Fibroblast of lung (primary cell): ENCODE data around the gene MYADM. TPM values are rescaled to one million over a fixed set of nuclear protein-coding genes. Genes with fewer than 3 reads are reported as not detected.

Source experiments
- DNase-seq, 2 donors: peaks; one replicate each; pipeline versions ENCODE4 v3.0.0 to v3.0.0-alpha.2; 2010; ENCODE audit warnings: low read depth in 2 of 2
- H2AFZ ChIP-seq: 2 replicates; pipeline ENCODE4 v1.5.1; 2012; ENCODE audit warnings: low read length, control low read depth, inconsistent platforms
- H3K27ac ChIP-seq: 2 replicates; pipeline ENCODE4 v1.5.1; 2011; ENCODE audit warnings: low read length, control low read depth; ENCODE audit not compliant: insufficient read depth
- H3K27me3 ChIP-seq: 2 replicates; pipeline ENCODE4 v1.5.1; 2011; ENCODE audit warnings: mild to moderate bottlenecking, low read length; ENCODE audit not compliant: control insufficient read depth, insufficient read depth
- H3K36me3 ChIP-seq: 2 replicates; pipeline ENCODE4 v1.5.1; 2011; ENCODE audit warnings: low read length; ENCODE audit not compliant: control insufficient read depth, insufficient read depth
- H3K4me1 ChIP-seq: 2 replicates; pipeline ENCODE4 v1.5.1; 2011; ENCODE audit warnings: low read length; ENCODE audit not compliant: control insufficient read depth, insufficient read depth; ENCODE audit errors: extremely low read depth
- H3K4me2 ChIP-seq: 2 replicates; pipeline ENCODE4 v1.5.1; 2011; ENCODE audit warnings: low read length, control low read depth; ENCODE audit not compliant: insufficient read depth; ENCODE audit errors: extremely low read depth
- H3K4me3 ChIP-seq, 4 experiments: fragments of 200-600 bp in 1 of 4; sonication (generic) in 1 of 4; replicated peaks in 1 of 4; 2 replicates each; pipeline ENCODE4 v1.5.1; 2011 to 2016; ENCODE audit warnings: low read length in 4 of 4, low read depth in 3 of 4, mild to moderate bottlenecking in 3 of 4, control low read depth in 2 of 4, inconsistent platforms in 1 of 4, mixed read lengths in 1 of 4; ENCODE audit not compliant: insufficient read depth in 1 of 4; ENCODE audit errors: control extremely low read depth in 1 of 4
- H3K79me2 ChIP-seq: 2 replicates; pipeline ENCODE4 v1.5.1; 2012; ENCODE audit warnings: mild to moderate bottlenecking, low read length, inconsistent platforms; ENCODE audit not compliant: control insufficient read depth, insufficient read depth
- H3K9ac ChIP-seq: 2 replicates; pipeline ENCODE4 v1.5.1; 2011; ENCODE audit warnings: mild to moderate bottlenecking, low read length, control low read depth; ENCODE audit not compliant: insufficient read depth
- H3K9me3 ChIP-seq: 2 replicates; pipeline ENCODE4 v1.5.1; 2012; ENCODE audit warnings: low read depth, low read length; ENCODE audit not compliant: control insufficient read depth, insufficient read depth
- H4K20me1 ChIP-seq: 2 replicates; pipeline ENCODE4 v1.5.1; 2011; ENCODE audit warnings: low read length; ENCODE audit not compliant: control insufficient read depth, insufficient read depth; ENCODE audit errors: extremely low read depth
- CTCF ChIP-seq, 2 donors: IDR thresholded peaks in 1 of 2; conservative IDR thresholded peaks in 1 of 2; 1 replicate in 1 of 2; 2 replicates in 1 of 2; pipeline ENCODE4 v1.5.1; 2011 to 2012; ENCODE audit warnings: low read length in 2 of 2, control low read depth in 1 of 2, inconsistent platforms in 1 of 2, low read depth in 1 of 2, mild to moderate bottlenecking in 1 of 2
- EZH2 ChIP-seq: IDR thresholded peaks from 2 replicates; pipeline ENCODE4 v1.5.1; 2012; ENCODE audit warnings: low read length, control low read depth, mild to moderate bottlenecking; ENCODE audit errors: missing control alignments
- polyA plus RNA-seq, 2 donors: library from polyadenylated mRNA; depleted of rRNA in 1 of 2; stranded (reverse) in 1 of 2; unstranded in 1 of 2; fragments of >200 nt; gene quantifications; 2 replicates each; pipeline ENCODE4 v1.2.1, GENCODE V29; 2011 to 2012; ENCODE audit warnings: missing spikeins in 1 of 2
- total RNA-seq: library from RNA; depleted of rRNA; stranded (reverse); fragments of >200 nt; gene quantifications from 2 replicates; pipeline ENCODE4 v1.2.1, GENCODE V29; 2014

MYADM gene
- total and polyA plus RNA-seq, 2 donors (not counting 1 experiment from before 2014, with no cell fraction given), result 9.1 to 51.5 TPM

DNA sequence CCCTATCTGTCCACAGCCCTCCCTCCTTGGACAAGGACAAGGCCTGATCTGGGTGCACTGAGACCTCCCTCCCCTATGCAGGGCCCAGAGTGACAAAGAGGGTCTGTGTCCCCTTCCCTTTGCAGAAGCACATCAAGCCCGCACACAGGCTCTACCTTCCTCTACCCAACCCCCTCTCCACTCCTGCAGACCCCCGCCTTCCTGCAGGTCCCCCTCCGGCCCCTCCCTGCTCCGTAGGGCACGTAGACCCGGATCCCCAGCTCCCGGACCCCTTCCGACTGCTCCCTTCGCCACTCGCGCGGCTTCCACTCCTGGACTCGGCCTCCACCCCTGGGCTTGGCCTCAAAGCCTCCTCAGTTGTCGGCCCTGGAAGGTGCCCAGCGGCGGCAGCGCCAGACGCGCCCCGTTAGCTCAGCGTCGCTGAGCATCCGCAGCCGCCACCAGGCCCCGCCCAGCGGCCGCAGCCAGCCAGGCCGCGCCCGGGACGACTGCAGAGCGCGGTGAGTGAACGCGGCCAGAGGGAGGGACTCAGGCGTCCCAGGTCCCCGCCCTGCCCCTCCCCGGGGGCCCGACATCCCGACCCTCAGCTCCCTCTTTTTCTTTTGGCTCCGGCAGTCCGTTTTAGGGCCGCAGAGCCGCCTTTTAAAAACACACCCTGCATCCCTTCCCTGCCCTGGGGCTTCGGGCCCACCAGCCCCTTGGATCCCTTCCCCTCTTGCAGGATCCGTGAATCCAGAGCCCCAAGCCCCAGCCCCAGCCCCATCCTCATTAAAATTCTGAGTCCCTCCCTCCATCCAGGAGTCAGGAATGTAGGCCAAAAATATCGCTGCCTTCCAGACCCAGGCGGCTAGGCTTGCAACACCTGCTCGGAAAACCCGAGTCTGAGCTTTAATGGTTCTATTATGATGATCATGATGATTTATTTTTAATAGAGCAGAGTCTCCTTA lies 1.5 kb upstream of the MYADM start:
- Histone ChIP-seq H3K36me3 (peaks cover 3% of the 10 kb centered on the region), H3K9ac (peak overlapping the region; percentile 86), H4K20me1 (no peaks in the 10 kb centered on the region), H3K9me3 (no peaks in the 10 kb centered on the region), H3K4me1 (peaks cover 7% of the 10 kb centered on the region), H2AFZ (peak overlapping the region; percentile 42), H3K79me2 (peaks cover 18% of the 10 kb centered on the region), H3K4me2 (peak overlapping the region; percentile 93), H3K27me3 (no peaks in the 10 kb centered on the region), H3K4me3 (peak overlapping the region; percentile 37 to 60 (median 54)), H3K27ac (peak overlapping the region; percentile 100)
- peak; percentile 59 to 66 for DNase-seq
- TF ChIP-seq CTCF (conservative IDR thresholded peaks at IDR 0.05 in 1 of 2, IDR thresholded peaks at IDR 0.05 in 1 of 2; ENCODE audit: low read depth in 1 of 2, low read length in 2 of 2) (no peak), EZH2 (no peak)

DNA sequence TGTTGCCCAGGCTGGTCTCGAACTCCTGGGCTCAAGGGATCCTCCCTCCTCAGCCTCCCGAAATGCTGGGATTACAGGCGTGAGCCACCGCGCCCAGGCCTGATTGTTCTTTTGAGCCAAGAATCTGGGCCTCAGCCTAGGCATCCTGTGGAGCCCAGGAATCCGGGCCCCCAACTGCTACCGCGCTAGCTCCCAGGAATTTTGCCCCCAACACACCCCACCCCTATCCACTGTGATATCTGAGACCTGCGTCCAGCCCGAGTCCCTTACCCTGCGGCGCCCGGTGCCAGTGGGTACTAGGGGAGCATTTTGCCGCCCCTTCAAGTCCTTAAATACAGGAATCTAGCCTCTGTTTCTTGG lies 838 bp upstream of the MYADM start:
- H3K4me2 ChIP-seq, result peak overlapping the region; percentile 93
- H3K36me3 ChIP-seq, result peaks cover 3% of the 10 kb centered on the region
- H3K79me2 ChIP-seq, result peaks cover 19% of the 10 kb centered on the region
- H3K9ac ChIP-seq, result peak overlapping the region; percentile 86
- peak overlapping the region; percentile 100 for H3K27ac ChIP-seq
- peak in 1 of 2 donors; percentile 21 for DNase-seq
- no peaks in the 10 kb centered on the region for H3K27me3 ChIP-seq
- no peak overlapping the region for H2AFZ ChIP-seq
- no peaks in the 10 kb centered on the region for H3K9me3 ChIP-seq
- TF ChIP-seq CTCF (conservative IDR thresholded peaks at IDR 0.05 in 1 of 2, IDR thresholded peaks at IDR 0.05 in 1 of 2; ENCODE audit: low read depth in 1 of 2, low read length in 2 of 2), result no peak
- H3K4me3 ChIP-seq, result peak overlapping the region; percentile 36 to 60 (median 54)
- H3K4me1 ChIP-seq, result peaks cover 7% of the 10 kb centered on the region
- H4K20me1 ChIP-seq, result no peaks in the 10 kb centered on the region

- H3K27ac ChIP-seq, result peak overlapping the region; percentile 99
- no peaks in the 10 kb centered on the region for H4K20me1 ChIP-seq
- H3K79me2 ChIP-seq, result peaks cover 23% of the 10 kb centered on the region
- H2AFZ ChIP-seq, result no peak overlapping the region
- peak; percentile 52 to 58 for DNase-seq
- no peaks in the 10 kb centered on the region for H3K27me3 ChIP-seq
- peaks cover 7% of the 10 kb centered on the region for H3K4me1 ChIP-seq
- H3K9ac ChIP-seq, result peak overlapping the region; percentile 99
- H3K4me2 ChIP-seq, result peak overlapping the region; percentile 86
- peaks cover 6% of the 10 kb centered on the region for H3K36me3 ChIP-seq
- H3K9me3 ChIP-seq, result no peaks in the 10 kb centered on the region
- H3K4me3 ChIP-seq, result peak overlapping the region; percentile 93 to 99 (median 96)
- no peak for TF ChIP-seq EZH2
- no peak for TF ChIP-seq CTCF (conservative IDR thresholded peaks at IDR 0.05 in 1 of 2, IDR thresholded peaks at IDR 0.05 in 1 of 2; ENCODE audit: low read depth in 1 of 2, low read length in 2 of 2)
These were observed 608 bp downstream of the MYADM start for GRCh38 chr19:53868091-53868891.
